Hepatic stellate cell (primary cell): ENCODE results near the gene KDM2B.
"Not testable (repeated sequence)": the region's sequence is repeated elsewhere in the genome, so short reads cannot be mapped to it uniquely, and the experiment has no call there.

Experiments
- DNase-seq: peaks from one replicate; pipeline ENCODE4 v3.0.0; 2011; ENCODE audit warnings: low spot score

The KDM2B gene

DNA sequence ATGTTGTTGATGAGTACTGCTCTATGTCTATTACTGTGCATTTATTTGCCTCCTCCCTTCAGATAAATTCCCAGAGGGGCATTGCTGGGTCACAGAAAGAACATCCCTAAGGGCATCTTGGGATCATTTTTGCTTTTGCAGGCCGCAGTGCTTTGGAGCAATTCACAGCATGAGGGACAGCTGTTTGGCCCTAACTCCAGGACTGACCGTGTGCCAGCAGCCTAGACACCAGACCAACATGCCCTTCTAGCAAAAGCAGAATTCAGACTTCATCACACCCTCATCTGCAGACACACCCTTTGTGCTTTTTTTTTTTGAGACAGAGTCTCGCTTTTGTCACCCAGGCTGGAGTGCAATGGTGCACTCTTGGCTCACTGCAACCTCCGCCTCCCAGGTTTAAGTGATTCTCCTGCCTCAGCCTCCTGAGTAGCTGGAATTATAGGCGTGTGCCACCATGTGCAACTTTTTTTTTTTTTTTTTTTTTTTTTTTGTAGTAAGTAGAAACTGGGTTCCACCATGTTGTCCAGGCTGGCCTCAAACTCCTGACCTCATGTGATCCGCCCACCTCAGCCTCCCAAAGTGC, 149.9 kb downstream of the KDM2B start:
- DNase-seq: no peak

DNA sequence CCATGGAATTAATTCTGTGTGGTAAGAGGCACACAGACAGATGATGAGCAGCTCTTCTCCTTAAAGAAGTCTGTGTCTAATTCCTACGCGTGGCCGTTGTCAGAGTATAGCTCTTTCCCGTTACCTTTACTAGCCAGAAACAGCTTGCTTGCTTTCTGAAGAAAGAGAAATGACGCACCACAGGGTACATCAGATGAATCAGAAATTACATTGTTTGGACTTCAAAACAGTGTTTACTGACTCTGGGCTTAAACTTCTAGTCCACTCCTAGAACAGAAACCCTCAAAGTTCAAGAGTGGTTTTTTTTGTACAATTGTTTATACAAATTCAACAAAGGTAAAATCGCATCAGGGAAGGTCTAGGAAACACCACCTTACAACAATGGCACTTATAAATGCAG, 151.9 kb downstream of the KDM2B start:
- DNase-seq: no peak

DNA sequence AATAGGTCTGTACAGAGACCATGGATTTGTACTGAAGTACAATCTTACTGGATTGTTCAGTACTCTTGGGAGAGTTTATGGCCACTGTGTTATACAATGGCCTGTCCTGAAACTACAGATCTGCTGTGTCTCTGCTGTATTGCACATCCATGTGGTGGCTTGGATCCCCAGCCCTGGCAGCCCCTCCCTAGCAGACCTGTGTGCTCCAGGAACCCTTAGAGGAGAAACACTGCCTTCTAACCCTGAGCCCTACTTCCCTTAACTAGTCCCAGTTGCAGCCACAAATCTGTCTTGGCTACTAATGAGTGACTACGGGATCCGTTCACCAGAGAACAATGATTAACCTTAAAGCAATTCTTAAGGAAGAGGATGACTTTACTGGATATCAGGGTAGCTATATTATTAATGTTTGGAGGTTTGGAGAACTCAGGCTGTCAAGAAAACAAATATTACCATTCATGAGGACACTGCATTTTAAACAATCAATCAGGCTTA, 153.2 kb downstream of the KDM2B start:
- no peak for DNase-seq

DNA sequence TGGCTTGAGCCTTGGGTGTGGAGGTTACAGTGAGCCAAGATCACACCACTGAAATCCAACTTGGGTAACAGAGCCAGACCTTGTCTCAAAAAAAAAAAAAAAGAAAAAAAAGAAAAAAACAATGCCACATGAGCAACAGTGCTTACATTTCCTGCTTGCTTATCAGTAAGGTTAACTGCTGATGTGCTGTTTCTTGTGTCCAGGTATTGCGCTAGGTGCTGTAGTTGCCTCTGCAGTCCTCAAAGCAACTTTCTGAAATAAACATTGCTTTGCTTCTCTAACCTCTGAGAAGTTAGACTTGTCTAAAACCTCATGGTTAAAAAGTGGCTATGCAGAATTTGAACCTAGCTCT, 156.2 kb downstream of the KDM2B start:
- DNase-seq: no peak

DNA sequence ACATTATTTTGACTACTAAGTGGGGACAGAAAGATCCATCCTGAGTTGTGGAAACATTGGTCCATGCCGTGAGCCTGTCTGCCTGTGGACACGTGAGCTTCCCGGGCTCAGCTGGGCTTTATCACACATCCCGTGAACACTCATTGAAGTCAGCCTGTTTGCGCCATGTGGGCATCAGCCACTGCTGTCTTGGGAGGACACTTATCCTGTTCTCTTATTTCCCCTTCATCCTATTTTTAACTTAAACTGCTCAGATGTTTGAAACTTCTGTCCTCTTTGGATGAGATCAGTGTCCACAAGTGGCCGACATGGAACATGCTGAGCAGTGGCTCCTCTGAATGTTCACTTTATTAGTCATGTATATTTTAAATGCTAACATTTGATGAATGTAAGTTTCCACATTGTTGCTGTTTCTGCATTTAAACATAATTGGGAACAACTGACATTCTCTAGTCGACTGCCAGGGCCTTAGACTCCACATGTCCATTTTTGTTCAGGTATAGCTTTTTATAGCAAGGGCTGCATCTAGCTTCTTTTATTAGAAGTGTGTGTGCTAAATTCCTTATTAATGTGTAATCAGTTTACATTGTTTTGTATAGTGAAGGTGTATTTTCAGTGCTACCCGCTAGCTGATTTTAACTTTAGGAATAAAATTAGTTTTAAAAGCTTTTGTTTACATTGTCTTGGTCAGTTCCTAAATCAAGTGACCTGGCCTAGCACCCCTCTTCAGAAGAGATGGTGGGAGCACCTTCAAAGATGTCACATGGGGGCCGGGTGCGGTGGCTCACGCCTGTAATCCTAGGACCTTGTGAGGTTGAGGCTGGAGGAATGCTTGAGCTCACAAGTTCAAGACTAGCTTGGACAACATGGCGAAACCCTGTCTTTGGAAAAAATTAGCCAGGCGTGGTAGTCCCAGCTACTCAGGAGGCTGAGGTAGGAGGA, 156.9 kb downstream of the KDM2B start:
- DNase-seq: no peak

DNA sequence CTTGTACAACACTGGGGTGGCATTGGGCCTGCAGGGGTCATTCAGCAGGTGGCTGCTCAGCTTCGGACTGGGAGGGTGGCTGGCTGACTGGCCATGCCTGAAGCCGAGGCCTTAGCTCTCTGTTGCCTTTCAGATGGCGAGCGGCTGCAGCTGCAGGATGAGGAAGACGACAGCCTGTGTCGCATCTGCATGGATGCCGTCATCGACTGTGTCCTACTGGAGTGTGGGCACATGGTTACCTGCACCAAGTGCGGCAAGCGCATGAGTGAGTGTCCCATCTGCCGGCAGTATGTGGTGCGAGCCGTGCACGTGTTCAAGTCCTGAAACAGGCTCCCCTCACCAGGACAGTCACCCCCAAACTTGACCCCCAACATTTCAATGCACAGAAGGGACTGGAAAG, 157.6 kb downstream of the KDM2B start:
- DNase-seq: no peak

DNA sequence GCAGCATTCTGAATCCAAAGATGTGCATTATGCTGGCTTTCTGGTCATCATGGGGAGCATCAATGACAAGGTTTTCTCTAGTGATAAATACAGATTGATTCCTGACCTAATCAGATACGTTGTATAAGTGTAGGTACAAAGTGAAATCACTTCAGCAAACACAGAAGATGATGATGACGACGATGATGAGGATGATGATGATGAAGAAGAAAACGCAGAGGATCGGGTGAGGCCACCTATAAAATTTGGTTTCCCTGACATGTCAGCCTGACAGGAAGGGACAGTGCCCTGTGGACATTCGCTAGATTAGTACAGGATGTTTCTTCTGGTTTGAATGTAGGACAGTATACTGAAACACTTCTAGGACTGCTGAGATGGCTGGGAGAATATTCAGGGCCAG, 160.7 kb downstream of the KDM2B start:
- DNase-seq: no peak

DNA sequence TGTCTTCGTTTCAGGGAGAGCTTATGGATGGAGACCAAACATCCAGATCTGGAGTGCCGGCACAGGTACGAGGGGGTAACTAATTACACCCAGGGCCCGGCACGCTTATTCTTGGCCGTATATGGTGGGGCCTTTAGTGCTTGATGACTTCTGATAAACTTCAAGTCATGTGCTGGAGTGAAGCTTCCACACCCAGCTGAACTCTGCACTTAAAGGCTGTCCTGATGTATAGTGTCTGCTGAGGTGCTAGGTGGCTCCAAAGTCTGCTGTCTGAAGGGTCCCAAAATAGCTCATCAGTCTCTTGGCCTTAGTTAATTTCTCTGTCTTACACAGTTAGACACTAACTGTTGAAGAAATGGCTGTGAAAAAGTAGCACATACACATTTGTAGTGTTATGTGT, 163.0 kb downstream of the KDM2B start:
- no peak for DNase-seq

DNA sequence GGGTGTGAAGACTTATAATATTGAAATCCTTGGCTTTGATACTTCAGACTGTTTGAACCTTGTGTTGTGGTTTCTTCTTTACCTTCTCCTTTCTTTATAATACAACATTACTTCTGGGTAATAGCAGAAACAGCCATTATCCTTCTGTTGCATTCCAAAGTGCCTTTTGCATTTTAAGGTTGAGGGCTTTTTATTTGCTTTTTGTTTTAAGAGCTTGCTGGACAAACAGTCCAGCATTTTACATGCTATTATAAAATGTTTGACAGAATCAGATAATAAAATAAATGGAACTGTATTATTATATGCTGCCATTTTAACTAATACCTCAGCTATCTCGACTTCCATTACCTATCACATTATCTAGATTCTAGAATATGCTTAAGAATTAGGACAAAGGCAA, 166.9 kb downstream of the KDM2B start:
- no peak for DNase-seq

DNA sequence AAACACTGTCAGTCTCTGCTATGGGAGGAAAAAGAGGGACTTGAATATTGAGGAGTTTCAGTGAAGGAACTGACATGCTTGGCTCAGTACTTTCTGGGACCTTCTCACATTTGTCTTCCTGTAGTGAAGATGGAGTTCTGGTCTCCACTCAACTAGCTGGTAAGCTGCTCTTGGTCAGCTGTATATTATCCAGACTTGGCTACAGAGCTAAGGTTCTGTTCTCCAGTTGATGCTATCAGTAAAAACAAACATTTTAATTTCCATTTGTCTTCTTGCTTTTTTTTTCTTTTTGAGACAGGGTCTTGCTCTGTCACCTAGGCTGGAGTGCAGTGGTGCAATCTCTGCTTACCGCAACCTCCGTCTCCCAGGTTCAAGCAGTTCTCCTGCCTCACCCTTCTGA, 175.6 kb downstream of the KDM2B start:
- DNase-seq: no peak

DNA sequence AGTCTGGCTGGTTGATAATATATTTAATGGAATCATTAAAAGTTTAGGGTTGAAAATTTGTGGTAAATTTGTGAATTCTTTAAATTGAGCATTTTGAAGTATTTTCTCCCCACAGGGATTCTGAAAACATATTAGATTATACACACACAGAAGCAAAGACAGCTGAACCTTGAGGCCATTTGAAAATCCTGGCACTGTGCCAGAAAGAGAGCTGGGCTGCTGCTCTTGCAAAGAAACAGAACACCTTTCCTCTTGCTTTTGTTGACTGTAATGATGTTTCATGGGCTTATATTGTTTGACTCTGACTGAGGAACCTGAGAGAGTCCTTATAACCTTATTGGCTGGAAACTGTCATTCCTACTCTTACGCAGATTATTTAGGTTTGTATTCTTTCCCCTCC, 176.1 kb downstream of the KDM2B start:
- no peak for DNase-seq

DNA sequence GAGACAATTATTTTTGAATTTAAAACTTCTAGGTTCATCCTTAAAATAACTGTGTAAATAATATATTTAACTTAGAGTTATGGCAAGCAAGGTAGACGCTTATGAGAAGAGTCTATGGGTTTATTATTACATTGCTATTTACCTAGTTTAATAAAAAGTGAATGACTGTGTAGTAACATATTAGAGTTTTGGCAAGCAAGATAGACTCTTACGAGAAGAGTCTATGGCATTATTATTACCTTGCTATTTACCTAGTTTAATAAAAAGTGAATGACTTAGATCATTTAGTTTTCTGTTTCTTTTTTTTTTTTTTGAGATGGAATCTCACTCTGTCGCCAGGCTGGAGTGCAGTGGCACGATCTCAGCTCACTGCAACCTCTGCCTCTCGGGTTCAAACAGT, 177.1 kb downstream of the KDM2B start:
- no peak for DNase-seq

DNA sequence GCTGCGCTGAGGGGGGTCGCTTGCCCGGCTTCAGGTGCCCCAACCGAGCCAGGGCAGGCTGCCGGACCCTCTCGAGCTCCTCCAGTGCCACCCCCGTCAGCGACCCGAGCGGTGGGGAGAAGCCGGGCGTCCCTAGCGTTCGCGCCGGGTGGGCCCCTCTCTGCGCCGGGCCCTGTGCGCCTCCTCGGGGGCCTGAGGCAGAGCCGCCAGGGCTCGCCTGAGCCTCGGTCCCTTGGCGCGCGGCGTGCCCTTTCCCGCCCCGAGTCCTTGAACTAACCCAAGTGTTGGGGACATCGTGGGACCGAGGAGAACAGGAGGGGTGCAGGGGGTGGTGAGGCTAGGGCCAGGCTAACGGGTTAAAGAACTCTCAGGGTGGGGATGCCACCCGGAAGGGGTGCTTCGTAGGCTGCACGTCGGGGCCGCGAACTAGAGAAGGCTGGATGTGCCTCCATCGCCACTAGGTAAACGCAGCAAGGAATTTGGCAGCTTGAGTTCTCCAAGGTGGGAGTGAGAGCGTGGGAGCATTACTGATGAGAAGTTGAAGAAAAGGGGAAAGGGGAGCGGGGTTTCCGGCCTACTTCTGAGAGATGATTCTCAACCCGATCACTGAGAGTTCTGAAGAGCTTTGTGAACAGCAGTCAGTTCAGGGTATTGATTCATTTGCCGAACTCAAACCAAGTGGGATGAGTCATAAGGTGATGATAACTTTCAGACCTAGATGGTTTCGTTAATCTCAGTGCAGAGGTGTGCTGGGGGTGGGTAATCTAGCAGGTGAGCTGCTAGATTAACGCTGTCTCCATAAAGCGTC, 180.3 kb downstream of the KDM2B start:
- peak; percentile 23 for DNase-seq

DNA sequence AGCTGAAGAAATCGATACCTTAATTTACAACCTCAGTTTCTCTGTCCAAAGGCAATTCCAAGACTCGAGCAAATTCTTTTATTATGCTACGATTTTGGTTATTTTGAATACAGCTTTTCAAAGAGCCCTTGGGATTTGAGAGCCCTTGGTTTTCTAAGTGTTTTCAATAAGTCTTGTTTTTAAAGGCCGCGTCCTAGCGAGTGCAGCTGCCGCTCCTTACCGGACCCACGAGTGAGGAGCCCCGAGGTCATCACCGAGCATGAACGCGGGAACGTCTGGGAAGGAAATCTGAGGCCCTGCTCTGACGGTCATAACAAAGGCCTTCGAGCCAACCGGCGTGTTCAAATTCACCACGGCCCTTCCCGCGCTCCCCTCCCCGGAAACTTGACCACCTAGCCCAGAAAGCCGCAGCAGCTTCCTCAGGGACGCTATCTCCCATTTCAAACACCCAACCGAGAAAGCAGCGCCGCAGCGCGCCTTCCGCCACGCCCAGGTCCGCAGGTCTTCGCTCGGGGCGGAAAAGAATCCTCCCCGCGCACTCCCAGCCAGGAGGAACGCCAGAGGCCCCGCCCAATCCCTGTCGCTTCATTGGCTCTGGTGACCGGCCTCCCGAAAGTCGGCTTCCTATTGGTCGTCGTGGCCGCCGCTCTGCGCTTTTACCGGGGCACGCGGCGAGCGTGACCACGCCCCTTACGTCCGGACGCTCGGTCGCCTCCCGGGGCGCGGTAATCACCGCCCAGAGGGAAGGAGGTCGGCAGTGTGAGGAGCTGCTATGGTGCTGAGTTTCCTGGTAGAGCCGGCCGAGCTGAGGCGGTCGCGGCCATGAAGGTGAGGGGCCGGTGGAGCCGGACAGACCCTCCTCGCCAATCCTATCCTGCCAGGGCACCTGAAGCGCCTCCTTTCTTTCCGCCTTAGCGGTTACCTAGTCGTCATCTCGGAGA, 181.2 kb downstream of the KDM2B start, which contains the start of gene RNF34:
Gene RNF34 (plus strand): TSS at position 728 of the 941 bp plus-strand sequence. CDS start 95 bp downstream, at position 823.
- DNase-seq: peak; percentile 99

DNA sequence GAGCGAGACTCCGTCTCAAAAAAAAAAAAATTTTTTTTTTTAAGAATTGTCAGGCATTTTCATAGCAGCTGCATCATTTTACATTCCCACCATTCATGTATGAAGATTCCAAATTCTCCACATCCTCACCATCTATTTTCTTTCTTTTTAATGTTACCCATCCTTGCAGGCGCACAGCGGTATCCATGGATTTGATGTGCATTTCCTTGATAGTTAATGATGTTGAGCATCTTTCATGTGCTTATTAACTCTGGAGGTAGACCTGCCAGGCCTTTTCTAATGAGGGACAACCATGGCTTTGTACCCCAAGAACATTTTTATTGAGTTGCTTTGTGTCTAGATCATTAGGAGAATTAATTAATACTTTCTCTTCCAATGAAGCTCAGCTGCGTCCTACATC, 182.5 kb downstream of the KDM2B start:
- DNase-seq: no peak

DNA sequence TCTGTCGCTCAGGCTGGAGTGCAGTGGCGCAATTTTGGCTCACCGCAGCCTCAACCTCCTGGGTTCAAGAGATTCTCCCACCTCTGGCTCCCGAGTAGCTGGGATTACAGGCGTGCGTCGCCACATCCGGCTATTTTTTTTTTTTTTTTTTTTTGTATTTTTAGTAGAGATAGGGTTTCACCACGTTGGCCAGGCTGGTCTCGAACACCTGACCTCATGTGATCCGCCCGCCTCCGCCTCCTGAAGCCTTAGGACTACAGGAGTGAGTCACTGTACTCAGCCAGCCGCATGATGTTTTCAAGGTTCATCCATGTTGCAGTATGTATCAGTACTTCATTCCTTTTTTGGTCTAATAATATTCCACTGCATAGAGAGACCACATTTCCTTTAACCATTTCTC, 183.3 kb downstream of the KDM2B start:
- DNase-seq: no peak

DNA sequence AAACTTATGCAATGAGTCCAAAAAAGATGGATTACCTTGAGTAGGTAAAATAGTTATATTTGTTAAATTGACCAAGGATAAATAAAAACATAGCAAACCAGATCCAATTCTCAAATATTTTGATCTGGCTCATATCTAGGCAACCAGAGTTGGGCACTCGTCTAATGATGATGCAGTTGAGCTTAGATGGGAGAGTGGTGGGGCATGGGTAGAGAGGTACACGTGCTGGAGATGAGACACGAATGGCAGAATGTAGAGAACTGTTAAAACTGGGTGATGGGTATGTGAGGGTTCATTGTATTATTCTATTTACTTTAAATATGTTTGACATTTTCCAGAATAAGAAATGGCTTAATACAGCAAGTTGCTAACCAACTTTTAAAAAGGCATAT, 188.5 kb downstream of the KDM2B start:
- DNase-seq: no peak

DNA sequence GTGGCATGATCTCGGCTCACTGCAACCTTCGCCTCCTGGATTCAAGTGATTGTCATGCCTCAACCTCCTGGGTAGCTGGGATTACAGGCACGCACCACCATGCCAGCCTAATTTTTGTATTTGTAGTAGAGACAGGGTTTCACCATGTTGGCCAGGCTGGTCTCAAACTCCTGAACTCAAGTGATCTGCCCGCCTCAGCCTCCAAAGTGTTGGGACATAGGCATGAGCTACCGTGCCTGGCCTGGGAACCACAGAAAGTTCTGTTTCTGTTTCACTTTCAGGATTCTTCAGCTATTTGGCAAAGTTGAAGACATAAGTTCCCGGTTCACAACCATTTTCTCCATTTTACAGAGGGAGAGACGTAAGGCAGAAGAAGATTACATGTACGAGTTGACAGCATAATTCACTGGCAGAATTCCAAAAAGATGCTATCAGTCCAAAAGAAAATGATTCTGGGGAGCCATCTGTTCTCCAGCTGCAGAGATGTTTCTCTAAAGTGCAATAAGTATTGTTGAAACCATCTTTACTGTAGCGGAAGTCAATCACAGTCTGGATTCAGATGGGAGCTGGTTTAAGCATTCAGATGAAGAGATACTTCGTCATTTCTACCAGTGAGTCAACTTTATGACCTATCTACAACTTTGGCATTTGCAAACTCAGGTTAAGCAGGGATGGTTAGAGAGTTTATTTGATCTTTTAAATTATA, 189.1 kb downstream of the KDM2B start:
- DNase-seq: peak; percentile 32

DNA sequence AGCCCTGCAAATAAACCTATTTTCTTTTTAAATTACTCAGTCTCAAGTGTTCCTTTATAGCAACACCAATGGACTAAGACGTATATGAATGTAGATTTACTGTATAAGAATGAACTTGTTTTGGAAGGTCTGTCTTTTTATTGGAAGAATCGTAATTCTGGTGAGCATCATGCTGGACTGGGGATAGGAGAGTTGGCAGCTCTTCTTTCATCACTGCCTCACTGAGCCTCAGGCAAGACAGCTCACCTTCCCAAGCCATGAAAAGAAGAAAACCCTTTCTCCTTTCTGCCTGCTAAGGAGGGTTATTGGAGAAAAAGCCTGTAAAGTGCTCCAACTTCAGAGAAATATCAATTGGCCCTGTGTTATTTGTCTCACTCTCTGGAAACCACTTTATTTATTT, 190.0 kb downstream of the KDM2B start:
- DNase-seq: no peak

DNA sequence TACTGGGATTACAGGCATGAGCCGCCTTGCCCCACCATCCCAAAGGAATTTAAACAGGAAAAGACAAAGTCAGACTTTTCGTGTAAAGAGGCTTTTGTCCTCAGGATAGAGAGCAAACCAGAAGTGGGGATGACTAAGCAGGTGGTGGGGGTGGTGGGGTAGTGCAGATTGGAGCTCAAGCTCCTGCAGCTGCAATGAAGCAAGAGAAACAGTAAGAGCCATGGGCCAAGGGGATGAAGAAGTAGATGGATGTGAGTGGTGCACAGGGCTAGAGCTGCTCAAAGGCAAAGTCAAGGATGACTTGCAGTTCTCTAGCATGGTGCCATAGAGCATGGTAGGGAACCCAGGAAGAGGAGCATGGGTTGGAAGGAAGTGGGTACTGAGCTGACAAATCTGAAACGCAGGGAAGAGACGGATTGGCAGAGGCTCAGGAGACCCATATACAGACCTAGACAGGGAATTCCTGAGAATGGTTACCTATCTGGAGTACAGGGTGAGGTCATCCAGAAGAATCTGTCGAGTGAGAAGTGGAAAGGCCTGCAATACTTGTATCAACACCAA, 192.3 kb downstream of the KDM2B start:
- DNase-seq: peak; percentile 63

DNA sequence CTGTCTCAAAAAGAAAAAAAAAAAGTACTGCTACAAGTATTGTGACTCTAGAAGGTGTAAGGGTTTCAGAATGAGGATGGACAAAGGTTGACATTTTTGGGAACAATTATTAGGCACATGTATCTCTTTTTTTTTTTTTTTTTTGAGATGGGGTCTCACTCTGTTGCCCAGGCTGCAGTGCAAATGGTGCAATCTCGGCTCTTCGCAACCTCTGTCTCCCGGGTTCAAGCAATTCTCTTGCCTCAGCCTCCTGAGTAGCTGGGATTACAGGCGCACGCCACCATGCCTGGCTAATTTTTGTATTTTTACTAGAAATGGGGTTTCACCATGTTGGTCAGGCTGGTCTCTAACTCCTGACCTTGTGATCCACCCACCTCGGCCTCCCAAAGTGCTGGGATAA, 195.9 kb downstream of the KDM2B start:
- DNase-seq: not testable (repeated sequence)
